GM11168 (cell line): ENCODE results near the gene LMAN1.

Experiments
- in situ Hi-C: fragments of 300-500 bp; cut with MboI; formaldehyde crosslinking; loops from one replicate; pipeline ENCODE4 v1.12.0; 2022; ENCODE audit warnings: low sequenced_read_pairs; ENCODE audit not compliant: unreplicated experiment

The LMAN1 gene

DNA sequence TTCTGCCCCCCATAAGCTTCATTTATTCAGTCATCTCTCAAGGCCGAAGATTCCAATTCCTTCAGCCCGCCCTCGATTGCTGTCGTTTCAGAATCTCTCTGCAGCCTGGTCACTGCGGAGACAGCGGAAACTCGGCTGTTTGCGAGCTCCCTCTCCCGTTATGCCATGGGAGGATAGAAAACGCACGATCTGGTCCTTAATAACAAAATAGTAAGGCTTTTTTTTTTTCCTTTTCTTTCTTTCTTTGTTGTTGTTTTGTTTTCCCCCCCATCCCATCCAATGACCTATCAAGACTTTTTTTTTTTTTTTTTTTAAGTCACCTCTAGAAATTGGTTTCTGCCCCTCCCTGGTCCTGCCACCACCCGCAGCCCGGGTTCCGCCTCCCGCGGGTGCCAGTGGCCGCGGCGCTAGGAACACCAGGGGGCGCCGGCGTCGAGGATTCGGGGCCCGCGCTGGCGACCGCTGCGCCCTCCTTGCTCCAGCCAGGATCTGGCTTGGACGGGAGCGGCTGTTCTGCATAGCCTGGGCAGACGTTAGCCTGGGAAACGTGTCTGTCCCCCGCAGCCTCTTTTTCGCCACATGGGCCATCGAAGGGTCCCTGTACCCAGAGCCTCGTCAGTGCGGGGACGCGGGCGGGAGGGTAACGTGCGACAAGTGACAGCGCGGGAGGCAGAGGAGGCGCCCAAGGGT is 50.7 kb downstream of the LMAN1 start:
- in situ Hi-C loops = no loop called here

DNA sequence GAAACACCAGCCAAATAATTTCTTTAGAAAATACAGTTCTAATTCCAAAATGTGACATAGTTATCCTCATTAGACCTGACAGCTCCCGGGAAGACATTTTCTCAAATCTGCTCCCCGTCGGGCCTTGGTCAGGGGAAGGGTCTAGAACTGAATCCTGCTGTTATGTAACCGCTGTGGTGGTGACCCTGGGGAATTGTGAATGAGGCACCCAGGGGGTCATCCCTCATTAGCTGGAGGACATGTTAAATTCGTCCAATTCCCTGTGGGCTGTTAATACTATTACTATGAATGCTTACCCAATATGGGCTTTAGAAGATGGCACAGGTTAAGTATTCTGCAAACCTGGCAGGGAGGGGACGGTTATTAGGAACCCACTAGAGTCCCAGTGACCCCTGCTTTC is 52.4 kb downstream of the LMAN1 start:
- in situ Hi-C loops = no loop called here

DNA sequence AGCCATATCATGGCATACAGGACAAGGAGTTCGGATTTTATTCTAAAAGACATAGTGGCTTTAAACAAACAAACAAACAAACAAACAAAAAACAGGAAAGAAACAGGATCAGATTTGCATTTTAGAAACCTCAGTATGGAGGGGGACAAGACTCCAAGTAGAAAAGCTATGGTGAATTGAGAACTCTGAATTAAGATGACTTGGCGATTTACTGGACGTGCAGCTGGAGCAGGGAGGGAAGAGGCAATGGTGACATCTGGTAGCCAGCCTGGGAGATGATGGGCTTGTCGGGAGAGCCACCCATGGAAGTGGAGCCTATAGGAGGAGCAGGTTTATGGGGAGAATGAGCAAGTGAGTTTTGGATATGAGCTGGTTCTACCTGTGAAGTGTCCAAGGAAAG is 53.8 kb downstream of the LMAN1 start:
- in situ Hi-C loops = no loop called here

DNA sequence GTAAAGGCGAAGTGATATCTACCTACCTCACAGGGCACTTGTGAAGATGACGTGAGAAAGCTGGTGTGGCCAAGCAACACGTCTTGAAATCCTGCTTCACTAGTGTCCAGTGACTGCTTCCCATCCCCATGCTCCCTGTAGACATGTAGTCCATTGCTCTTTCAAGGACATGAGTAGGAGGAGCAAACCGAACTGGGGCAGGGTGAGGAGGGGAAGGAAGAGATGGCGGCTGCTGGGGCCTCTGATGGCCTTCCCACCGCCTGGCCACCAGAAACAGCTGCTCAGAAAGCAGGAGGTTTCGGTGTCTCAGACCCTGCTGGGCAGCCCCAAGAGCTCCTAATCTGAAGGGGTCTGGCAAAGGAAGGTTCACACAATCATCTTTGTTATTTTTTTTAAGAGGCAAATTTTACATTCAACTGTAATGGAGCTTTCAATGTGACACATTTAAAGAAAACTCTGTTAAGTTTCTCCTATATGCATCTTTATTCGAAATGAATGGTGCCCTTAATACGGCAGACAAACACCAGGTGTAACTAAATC is 55.3 kb downstream of the LMAN1 start:
- in situ Hi-C loops = no loop called here

DNA sequence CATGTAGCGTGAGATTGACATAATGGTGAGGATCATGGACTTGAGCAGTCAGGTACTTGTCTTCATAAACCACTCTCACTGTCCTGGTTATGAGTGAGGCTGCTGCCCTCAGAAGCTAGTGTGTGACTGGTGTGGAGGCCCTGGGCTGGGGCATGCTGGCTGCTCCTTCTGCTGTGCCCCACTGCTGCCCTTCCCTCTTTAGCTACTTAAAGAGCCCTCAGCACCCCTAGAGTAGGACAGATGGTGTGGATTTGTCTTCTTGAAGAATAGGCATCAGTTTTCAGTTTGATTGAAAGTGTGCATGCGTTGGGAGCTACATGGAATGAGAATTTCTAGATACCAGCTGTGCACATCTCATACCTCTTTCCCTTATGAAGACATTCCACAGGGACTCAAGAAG is 56.1 kb downstream of the LMAN1 start:
- in situ Hi-C loops = no loop called here

DNA sequence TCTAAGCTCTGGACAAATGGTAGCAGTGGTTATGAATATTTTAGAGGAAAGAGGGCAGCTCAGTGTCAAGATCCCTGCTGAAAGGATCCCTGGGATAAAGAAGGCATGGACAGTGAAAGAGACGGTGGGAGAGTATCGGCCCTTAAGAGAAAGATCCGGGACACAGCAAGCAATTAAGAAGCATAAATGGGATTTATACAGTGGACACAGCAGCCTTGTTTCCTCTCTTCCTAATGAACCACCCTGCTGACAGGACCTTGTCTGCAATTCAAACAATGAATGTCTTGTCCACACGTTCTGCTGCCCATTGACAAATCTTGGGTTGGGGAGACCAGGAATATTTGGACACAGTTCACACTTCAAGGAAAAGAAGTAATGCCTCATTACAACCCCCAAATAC is 57.1 kb downstream of the LMAN1 start:
- in situ Hi-C loops = no loop called here

DNA sequence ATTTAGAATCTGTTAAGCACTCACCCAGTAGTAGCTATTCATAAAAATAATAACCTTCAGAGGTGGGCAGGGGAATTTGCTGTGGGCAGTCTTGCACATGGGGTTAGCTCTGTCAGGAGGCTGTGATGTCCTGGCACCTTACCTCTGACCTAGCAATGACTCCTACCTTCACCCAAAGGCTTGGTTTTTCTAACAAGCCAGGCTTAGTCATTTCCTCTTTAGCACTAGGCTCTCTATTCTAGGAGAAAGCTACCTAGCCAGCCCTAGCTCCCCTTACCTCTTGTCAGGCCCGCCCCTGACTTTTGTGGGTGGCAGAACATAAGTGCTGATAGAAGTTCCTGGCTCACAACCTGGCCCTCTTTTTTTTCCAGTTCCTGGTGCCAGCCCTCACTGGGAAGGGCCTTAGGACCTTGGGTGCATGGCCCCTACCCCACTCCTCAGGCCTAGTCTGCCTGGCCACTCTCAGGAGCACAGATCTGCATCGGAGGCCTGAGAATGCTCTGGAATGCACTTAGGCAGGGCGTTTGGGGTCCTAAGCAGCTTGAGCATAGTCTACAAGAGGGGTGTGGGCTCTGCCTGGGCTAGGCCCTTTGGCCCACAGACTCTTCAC is 58.3 kb downstream of the LMAN1 start:
- in situ Hi-C loops = no loop called here

DNA sequence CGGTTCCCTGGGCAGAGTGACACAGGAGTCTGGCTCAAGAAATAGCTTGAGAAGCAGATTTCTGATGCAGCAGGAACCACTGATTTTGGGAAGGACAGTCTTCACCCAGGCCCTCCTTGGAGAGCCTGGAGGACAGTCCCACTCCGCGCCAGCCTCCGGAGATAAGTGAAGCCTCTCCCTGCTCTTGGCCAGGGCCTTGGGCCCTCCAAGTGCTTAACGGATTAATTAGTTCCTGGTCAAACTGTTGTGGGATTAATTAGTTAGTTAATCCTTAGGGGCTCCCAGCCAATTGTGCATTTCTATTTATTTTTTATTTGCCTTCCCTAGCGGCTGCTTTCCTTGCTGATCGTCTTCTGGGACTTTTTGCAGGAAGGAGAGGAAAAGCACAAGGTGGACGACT is 60.2 kb downstream of the LMAN1 start:
- in situ Hi-C loops = no loop called here

DNA sequence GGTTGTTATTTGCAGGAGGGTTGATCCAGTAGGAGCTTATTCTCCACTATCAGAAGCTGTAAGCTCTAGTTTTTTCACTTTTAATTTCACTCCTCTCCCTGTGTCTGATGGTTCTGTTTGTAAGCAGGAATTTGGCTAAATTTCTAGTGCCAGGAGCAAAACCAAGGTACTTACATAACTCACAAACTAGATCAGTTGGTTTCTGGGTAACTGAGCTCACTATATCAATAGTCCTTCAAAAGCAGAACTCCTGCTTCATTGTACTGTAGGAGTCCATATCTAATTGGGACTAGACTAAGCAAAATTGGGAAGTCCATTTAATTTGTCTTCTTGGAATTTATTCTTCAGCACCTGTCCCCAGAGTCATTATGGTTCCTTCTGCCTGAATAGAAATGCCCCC is 65.7 kb downstream of the LMAN1 start:
- in situ Hi-C loops = no loop called here

DNA sequence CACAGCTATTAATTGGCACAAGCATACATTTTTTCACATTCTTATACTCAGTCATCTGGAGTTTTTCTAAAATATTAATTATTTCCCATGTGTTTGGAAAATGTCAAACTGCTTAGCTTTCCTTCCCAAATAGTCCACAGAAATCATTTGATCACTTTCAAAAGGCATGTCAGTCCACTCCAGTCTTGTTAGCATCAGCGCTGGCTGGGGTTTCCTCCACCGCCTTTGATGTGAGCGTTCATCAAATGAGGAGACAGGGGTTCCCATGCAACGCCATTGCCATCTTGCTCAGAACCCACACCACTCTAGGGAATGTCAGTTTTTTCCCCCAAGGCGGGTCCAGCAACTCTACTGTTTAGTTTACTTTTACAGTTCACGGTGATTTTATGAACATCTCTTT is 72.7 kb downstream of the LMAN1 start:
- in situ Hi-C loops = no loop called here

DNA sequence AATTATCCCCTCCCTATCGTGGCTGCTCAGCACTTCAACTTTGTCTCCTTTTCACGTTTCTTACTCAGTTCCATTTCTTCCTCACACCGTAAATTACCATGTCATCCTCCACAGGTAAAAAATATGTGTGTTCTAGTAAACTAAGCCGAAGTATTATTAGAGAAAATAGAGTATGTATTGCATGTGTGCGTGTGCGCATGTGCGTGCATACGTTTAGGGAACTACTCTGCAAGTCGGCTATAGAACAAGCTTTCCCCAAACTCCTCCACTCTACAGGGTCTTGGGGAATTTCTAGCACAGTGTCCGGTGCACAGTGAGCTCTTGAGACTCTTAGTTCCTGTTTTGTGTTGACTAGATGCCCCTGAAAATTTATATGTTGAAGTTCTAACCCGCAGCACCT is 76.7 kb downstream of the LMAN1 start:
- in situ Hi-C loops = no loop called here

DNA sequence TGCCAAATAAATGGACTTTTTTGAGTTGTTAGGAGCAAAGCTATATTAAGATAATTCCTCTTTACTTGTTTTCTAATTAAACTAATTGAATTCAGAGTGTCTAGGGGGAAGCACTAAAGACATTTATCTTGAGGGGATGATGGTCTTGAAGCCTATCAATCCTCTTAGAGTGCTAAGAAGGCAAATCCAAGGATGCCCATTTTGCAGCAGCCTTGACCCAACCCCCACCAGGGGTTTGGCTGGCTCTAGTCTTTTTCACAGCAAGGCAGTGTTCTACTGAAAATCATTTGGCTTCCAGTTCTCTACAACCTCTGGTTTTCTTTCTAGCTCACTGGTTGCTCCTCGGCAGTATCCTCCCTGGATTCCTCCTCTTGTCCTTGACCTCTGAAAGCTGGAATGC is 79.3 kb downstream of the LMAN1 start:
- in situ Hi-C loops = no loop called here

DNA sequence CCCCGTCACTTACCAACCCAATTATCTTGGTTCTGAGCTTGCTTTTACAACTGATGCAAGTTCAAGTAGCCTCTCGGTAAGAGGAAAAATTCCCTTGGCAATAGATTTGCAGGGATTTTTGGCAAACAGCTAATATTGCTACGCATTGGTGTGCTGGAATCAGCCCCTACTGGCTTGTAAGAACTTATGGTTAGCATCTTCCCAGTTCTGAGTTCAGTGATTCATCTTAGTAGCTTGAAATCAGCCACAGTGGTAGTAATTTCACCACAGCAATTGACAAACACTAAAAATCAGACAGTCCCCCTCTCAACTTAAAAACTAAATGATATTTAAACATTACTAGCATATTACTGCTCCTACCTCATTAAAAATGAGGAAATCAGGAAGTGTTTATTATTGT is 79.9 kb downstream of the LMAN1 start:
- in situ Hi-C loops = no loop called here

DNA sequence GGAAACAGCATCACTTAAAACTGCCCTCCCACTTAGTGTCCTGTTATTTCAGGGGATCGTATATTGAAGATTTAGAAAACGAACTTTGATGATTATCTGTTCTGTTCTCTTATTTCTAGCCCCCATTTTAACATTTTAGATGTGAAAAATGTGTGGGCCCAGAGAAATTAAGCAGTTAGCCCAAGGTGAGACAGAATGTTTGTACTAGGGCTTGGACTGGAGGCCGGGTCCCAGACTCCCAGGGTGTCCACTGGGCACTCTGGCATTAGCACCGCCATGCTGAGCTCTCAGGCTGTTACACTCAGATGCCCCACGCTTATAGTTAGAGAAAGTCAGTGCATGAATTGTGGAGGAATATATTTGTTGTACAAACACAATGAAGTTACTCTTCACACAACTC is 80.3 kb downstream of the LMAN1 start:
- in situ Hi-C loops = no loop called here
